ENCODE measurements around the gene MGST3. TPM values are rescaled to one million over a fixed set of nuclear protein-coding genes. Genes with fewer than 3 reads are reported as not detected.

Gene MGST3
- total RNA-seq, 1 experiment from 2014 or later, result 87.7 TPM

GRCh38 chr1:165624441-165624840 lies 6.6 kb upstream of the MGST3 start:
- no peak overlapping the region for H3K27ac ChIP-seq (ENCODE audit: insufficient read length, low read depth, low read length)
- H2BK15ac ChIP-seq (ENCODE audit: low read depth, low read length), result no peak overlapping the region
- no peaks in the 10 kb centered on the region for H3K27me3 ChIP-seq (ENCODE audit: insufficient read depth, low read length)
- H3K56ac ChIP-seq (ENCODE audit: insufficient read length, low read depth, low read length), result no peak overlapping the region
- no peaks in the 10 kb centered on the region for H3K4me1 ChIP-seq (ENCODE audit: insufficient read depth, low read length)
- no peaks in the 10 kb centered on the region for H3K36me3 Mint-ChIP-seq (ENCODE audit: insufficient read depth in 1 of 3, low read depth in 3 of 3)
- H4K20me1 ChIP-seq (ENCODE audit: control insufficient read depth, insufficient read depth, insufficient read length), result no peaks in the 10 kb centered on the region
- WGBS (ENCODE audit: extremely low coverage, insufficient read length, low lambda C conversion rate), result no CpG with 5 or more reads among the region's 4 CpGs
- no peak overlapping the region for H4K91ac ChIP-seq (ENCODE audit: insufficient read length, low read depth, low read length)
- H4K5ac ChIP-seq (ENCODE audit: insufficient read length, low read depth, low read length), result no peak overlapping the region
- no peak overlapping the region for H2BK12ac ChIP-seq (ENCODE audit: insufficient read length, low read depth, low read length)
- H3K9me3 Mint-ChIP-seq, result no peaks in the 10 kb centered on the region
- H3K79me1 ChIP-seq (ENCODE audit: insufficient read depth, low read depth, low read length, poor library complexity, severe bottlenecking), result no peaks in the 10 kb centered on the region
- no peak overlapping the region for H3K4ac ChIP-seq (ENCODE audit: low read depth, low read length)
- H4K8ac ChIP-seq (replicated peaks; ENCODE audit: insufficient read length, low read depth, low read length), result no peak overlapping the region
- no peak overlapping the region for H2BK5ac ChIP-seq (ENCODE audit: insufficient read length, low read length)
- H3K79me2 ChIP-seq (ENCODE audit: insufficient read depth, low read length), result no peaks in the 10 kb centered on the region
- H3K23ac ChIP-seq (ENCODE audit: insufficient read length, low read depth, low read length), result no peak overlapping the region
- no peak overlapping the region for H2BK20ac ChIP-seq (ENCODE audit: low read depth, low read length, poor library complexity, severe bottlenecking)
- no peak overlapping the region for H2BK120ac ChIP-seq (ENCODE audit: low read depth, low read length, poor library complexity, severe bottlenecking)
- no peaks in the 10 kb centered on the region for H3K9me3 ChIP-seq (ENCODE audit: control insufficient read depth, low read depth, low read length)
- no peak overlapping the region for H3K18ac ChIP-seq (ENCODE audit: insufficient read length, low read depth, low read length)
- H3K4me3 Mint-ChIP-seq, result no peak overlapping the region
- no peak for DNase-seq
- H3K27me3 Mint-ChIP-seq (ENCODE audit: low read depth), result peaks cover 6% of the 10 kb centered on the region; the same call in 1 of the 2 replicates
- no peak overlapping the region for H3K9ac ChIP-seq (ENCODE audit: extremely low read depth, insufficient read length, low read length)
- H3K23me2 ChIP-seq (ENCODE audit: insufficient read length, low read depth, low read length, poor library complexity, severe bottlenecking), result no peaks in the 10 kb centered on the region
- H3T11ph ChIP-seq (ENCODE audit: low read length), result no peak overlapping the region
- peaks cover 0 to 12% of the 10 kb centered on the region in 2 experiments; a peak in 3 of 4 replicates for H3K4me1 Mint-ChIP-seq
- H2AK5ac ChIP-seq (ENCODE audit: insufficient read length, low read length), result no peak overlapping the region
- no peak overlapping the region for H3K27ac Mint-ChIP-seq
- H3K14ac ChIP-seq (ENCODE audit: insufficient read depth, low read length), result no peak overlapping the region
- no peak overlapping the region for H3K4me2 ChIP-seq (ENCODE audit: insufficient read depth, insufficient read length, low read length)
- no peak for TF ChIP-seq CTCF (conservative IDR thresholded peaks at IDR 0.05)
- no peak overlapping the region for H2AFZ ChIP-seq (ENCODE audit: low read length)

Measured in H9 (cell line).